T-helper 1 cell (primary cell): ENCODE data around the gene SYTL4.
"Not testable (repeated sequence)": the region's sequence is repeated elsewhere in the genome, so short reads cannot be mapped to it uniquely, and the experiment has no call there.

Source experiments
- DNase-seq, 5 donors: peaks; one replicate each; pipeline ENCODE4 v3.0.0-alpha.2; 2012 to 2020
- total RNA-seq, 4 donors: gene quantifications; one replicate each; lab custom pipeline; 2026; lab: John Stamatoyannopoulos, UW

The SYTL4 gene
- 0 reads per million in 4 donors for total RNA-seq

GRCh38 chrX:100731441-100732281, at the start of gene SYTL4:
Gene SYTL4 (minus strand): TSS chrX:100732121. CDS start chrX:100702037, 30,084 bp downstream.
- DNase-seq, result no peak

GRCh38 chrX:100769439-100769838, 37.5 kb upstream of the SYTL4 start:
- not testable (repeated sequence) for DNase-seq

- DNase-seq, result peak; percentile 55 to 79 (median 69)
These were observed 36.9 kb upstream of the SYTL4 start for GRCh38 chrX:100768679-100769338.

GRCh38 chrX:100750883-100751282, 19.0 kb upstream of the SYTL4 start:
- no peak for DNase-seq

- DNase-seq, result no peak
These were observed 16.2 kb upstream of the SYTL4 start for GRCh38 chrX:100748108-100748507.

- DNase-seq, result no peak
These were observed 15.8 kb upstream of the SYTL4 start for GRCh38 chrX:100747703-100748102.

GRCh38 chrX:100747090-100747489, 15.2 kb upstream of the SYTL4 start:
- no peak for DNase-seq

GRCh38 chrX:100745806-100746537, 14.1 kb upstream of the SYTL4 start:
- DNase-seq, result no peak

- no peak for DNase-seq
These were observed 13.3 kb upstream of the SYTL4 start for GRCh38 chrX:100745205-100745604.

GRCh38 chrX:100743009-100743607, 11.2 kb upstream of the SYTL4 start:
- no peak for DNase-seq

GRCh38 chrX:100724006-100724405, 7.9 kb downstream of the SYTL4 start:
- not testable (repeated sequence) for DNase-seq

GRCh38 chrX:100721328-100721727, 10.6 kb downstream of the SYTL4 start:
- DNase-seq, result no peak

- no peak for DNase-seq
These were observed 11.6 kb downstream of the SYTL4 start for GRCh38 chrX:100720301-100720700.

- no peak for DNase-seq
These were observed 12.8 kb downstream of the SYTL4 start for GRCh38 chrX:100719139-100719538.

GRCh38 chrX:100717363-100717762, 14.6 kb downstream of the SYTL4 start:
- no peak for DNase-seq

- no peak for DNase-seq
These were observed 21.1 kb downstream of the SYTL4 start for GRCh38 chrX:100710816-100711215.

GRCh38 chrX:100704581-100705203, 27.2 kb downstream of the SYTL4 start:
- DNase-seq, result no peak

- no peak for DNase-seq
These were observed 31.1 kb downstream of the SYTL4 start for GRCh38 chrX:100700809-100701208.

- no peak for DNase-seq
These were observed 33.4 kb downstream of the SYTL4 start for GRCh38 chrX:100698551-100698950.

- DNase-seq, result no peak
These were observed 35.1 kb downstream of the SYTL4 start for GRCh38 chrX:100696699-100697351.

- DNase-seq, result no peak
These were observed 35.9 kb downstream of the SYTL4 start for GRCh38 chrX:100695991-100696390.

- DNase-seq, result no peak
These were observed 36.6 kb downstream of the SYTL4 start for GRCh38 chrX:100695302-100695701.
